ENCODE data around the gene ABL2. TPM values are rescaled to one million over a fixed set of nuclear protein-coding genes. Genes with fewer than 3 reads are reported as not detected.
"Not testable (repeated sequence)": the region's sequence is repeated elsewhere in the genome, so short reads cannot be mapped to it uniquely, and the experiment has no call there.

The ABL2 gene
- total RNA-seq, 1 donor from 2014 or later, result 35.8 TPM

DNA sequence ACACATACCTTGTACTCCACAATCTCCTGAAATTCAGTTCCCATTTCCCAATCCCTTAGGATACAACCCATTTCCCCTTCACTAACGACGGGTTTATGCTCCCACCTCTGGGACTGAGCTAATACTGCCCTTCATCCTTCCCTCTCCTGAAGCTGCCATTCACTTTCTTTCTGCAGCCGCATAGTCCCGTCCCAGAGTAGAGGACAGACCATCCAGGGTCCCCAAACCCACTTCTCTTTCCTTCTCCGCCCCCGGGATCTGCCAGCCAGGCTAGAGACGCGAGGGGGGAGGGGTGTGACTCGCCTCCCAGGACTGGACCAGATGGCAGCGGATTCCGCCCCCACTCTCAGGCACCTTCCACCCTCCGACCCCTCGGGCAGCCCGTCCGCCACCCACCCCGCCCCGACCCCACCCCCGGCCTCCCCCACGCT lies 679 bp downstream of the ABL2 start:
- Histone ChIP-seq H3K4me3 (ENCODE audit: low read depth, low read length) (peak overlapping the region; percentile 93), H3K36me3 (ENCODE audit: control insufficient read depth, insufficient read depth, low read length) (no peaks in the 10 kb centered on the region), H3K27me3 (ENCODE audit: control insufficient read depth, insufficient read depth, low read length) (no peaks in the 10 kb centered on the region)
- DNase-seq (ENCODE audit: low read depth) (peak; percentile 16), FAIRE-seq (no peak)
- TF ChIP-seq, protein P1, sequence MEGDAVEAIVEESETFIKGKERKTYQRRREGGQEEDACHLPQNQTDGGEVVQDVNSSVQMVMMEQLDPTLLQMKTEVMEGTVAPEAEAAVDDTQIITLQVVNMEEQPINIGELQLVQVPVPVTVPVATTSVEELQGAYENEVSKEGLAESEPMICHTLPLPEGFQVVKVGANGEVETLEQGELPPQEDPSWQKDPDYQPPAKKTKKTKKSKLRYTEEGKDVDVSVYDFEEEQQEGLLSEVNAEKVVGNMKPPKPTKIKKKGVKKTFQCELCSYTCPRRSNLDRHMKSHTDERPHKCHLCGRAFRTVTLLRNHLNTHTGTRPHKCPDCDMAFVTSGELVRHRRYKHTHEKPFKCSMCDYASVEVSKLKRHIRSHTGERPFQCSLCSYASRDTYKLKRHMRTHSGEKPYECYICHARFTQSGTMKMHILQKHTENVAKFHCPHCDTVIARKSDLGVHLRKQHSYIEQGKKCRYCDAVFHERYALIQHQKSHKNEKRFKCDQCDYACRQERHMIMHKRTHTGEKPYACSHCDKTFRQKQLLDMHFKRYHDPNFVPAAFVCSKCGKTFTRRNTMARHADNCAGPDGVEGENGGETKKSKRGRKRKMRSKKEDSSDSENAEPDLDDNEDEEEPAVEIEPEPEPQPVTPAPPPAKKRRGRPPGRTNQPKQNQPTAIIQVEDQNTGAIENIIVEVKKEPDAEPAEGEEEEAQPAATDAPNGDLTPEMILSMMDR (IDR thresholded peaks at IDR 0.05; ENCODE audit: insufficient read depth, low read length, severe bottlenecking), result no peak

DNA sequence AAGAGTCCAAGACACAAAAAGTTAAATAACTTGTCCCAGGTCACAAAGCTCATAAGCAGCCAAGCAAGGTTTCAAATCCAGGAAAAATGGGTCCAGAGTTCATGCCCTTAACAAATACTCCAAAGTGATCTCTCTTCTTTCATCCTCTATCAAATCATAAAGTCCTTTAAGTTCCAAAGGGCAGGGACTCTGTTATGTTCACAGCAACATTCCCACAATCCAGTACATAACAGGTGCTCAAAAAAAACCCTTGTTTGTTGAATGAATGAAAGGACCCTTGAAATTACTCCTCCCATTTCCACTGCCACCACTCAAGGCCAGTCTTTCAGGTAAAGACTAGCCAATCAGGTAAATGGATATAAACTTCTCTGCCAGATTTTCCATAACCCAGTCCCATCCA lies 2.7 kb downstream of the ABL2 start:
- TF ChIP-seq, protein P1 (IDR thresholded peaks at IDR 0.05; ENCODE audit: insufficient read depth, low read length, severe bottlenecking), result no peak
- Histone ChIP-seq H3K27me3 (ENCODE audit: control insufficient read depth, insufficient read depth, low read length) (no peaks in the 10 kb centered on the region), H3K4me3 (ENCODE audit: low read depth, low read length) (no peak overlapping the region), H3K36me3 (ENCODE audit: control insufficient read depth, insufficient read depth, low read length) (no peaks in the 10 kb centered on the region)
- DNase-seq (ENCODE audit: low read depth), result no peak
- FAIRE-seq, result no peak

DNA sequence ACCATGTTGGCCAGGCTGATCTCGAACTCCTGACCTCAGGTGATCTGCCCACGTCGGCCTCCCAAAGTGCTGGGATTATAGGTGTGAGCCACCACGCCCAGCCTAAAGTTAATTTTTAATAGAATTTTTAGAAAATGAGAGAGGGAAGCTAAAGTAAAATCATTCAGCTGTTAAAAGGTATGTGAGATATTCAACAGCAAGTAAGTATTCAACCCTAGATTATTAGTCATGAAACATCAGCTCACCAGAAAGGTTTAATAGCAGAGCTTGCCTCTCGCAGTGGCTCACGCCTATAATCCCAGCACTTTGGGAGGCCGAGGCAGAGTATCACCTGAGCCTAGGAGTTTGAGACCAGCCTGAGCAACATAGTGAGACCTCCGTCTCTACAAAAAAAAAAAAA lies 5.0 kb downstream of the ABL2 start:
- FAIRE-seq; H3K36me3 ChIP-seq (ENCODE audit: control insufficient read depth, insufficient read depth, low read length); H3K4me3 ChIP-seq (ENCODE audit: low read depth, low read length); DNase-seq (ENCODE audit: low read depth); H3K27me3 ChIP-seq (ENCODE audit: control insufficient read depth, insufficient read depth, low read length): not testable (repeated sequence)

DNA sequence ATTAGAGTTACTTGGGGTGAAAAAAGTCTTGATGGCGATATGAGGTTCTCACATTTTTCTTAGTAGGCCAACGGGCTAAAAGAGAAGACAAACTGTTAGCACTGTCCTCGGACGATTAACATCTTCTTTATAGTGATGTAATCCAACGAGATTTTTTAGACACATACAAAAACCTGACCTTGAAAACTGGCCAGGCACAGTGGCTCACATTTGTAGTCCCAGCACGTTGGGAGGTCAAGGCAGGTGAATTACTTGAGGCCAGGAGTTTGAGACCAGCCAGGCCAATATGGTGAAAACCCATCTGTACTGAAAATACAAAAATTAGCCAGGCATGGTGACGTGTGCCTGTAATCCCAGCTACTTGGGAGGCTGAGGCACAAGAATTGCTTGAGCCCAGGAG lies 8.4 kb downstream of the ABL2 start:
- H3K27me3 ChIP-seq (ENCODE audit: control insufficient read depth, insufficient read depth, low read length); DNase-seq (ENCODE audit: low read depth); H3K36me3 ChIP-seq (ENCODE audit: control insufficient read depth, insufficient read depth, low read length); FAIRE-seq; H3K4me3 ChIP-seq (ENCODE audit: low read depth, low read length): not testable (repeated sequence)

DNA sequence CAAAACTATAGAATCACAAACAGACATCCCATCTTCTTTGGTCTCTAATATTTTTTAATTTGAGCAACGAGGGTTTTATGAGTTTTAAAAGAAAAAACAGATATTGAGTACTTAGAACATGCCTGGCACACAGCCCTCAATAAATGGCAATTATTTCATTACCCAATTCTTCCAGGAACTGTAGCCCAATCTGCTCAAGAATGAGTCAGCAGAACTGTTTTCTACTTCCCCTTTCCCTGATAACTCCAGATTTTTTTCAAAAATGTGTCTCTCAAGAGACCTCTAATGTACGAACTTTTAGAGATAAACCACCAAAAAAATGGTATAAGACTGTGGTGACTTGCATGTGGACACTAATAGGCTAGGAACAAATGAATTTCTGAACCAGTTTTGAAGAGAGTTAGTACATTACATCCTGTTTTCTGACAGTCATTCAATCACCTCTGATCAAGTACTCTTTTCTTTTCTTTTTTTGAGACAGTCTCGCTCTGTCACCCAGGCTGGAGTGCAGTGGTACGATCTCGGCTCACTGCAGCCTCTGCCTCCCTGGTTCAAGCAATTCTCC lies 11.5 kb downstream of the ABL2 start:
- FAIRE-seq, result no peak
- Histone ChIP-seq H3K36me3 (ENCODE audit: control insufficient read depth, insufficient read depth, low read length) (no peaks in the 10 kb centered on the region), H3K4me3 (ENCODE audit: low read depth, low read length) (no peak overlapping the region), H3K27me3 (ENCODE audit: control insufficient read depth, insufficient read depth, low read length) (no peaks in the 10 kb centered on the region)
- TF ChIP-seq, protein P1 (IDR thresholded peaks at IDR 0.05; ENCODE audit: insufficient read depth, low read length, severe bottlenecking), result no peak
- peak; percentile 29 for DNase-seq (ENCODE audit: low read depth)

DNA sequence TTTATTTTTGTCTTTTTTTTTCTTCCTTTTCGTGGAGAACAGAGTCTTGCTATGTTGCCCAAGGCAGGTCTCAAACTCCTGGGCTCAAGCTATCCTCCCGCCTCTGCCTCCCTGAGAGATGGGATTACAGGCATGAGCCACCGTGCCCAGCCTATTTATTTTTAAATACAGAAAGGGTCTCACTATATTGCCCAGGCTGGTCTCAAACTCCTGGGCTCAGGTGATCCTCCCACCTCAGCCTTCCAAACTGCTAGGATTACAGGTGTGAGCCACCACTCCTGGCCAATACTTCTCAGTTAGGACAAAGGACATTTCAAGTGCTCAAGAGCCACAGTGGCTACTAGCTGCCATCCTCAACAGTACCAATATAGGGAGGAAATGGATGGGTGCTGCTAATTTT lies 16.2 kb downstream of the ABL2 start:
- H3K4me3 ChIP-seq (ENCODE audit: low read depth, low read length); H3K27me3 ChIP-seq (ENCODE audit: control insufficient read depth, insufficient read depth, low read length); H3K36me3 ChIP-seq (ENCODE audit: control insufficient read depth, insufficient read depth, low read length); DNase-seq (ENCODE audit: low read depth); FAIRE-seq: not testable (repeated sequence)

DNA sequence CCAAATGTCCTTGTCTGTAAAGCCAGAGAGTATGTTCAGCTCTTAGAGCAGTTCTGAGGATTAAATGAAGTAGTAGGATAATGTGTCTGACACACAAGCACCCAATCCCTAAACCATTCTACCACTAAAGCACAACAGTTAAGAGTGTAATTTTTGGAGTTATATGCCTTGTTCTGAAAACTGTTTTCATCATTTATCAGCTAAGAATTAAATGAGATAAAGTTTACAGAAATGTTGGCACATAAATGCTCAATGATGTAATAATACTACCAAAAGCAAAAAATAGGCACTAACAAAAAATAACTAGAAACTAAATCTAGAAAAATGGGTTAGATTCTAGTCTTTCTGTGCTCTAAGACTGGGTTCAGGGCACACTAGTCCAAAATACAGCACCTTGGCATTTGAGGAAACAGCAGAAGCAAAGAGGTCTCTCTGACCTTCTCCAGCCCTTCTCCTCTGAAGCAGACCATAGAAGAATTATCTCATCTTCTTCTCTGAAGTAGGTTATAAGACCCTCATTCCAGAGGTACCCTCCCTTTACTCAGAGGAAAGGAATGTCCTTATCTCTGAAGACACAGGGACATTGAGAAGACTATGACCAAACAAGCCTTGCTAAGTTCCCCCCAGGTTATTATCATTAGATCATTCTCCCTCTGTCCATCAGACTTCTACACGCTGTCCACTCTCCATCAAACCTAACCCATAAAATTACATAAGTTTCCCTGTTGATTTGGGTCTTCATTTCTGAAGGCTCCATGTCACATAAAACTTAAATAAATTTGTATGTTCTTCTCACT lies 20.6 kb downstream of the ABL2 start:
- DNase-seq (ENCODE audit: low read depth) (no peak), FAIRE-seq (no peak)
- Histone ChIP-seq H3K36me3 (ENCODE audit: control insufficient read depth, insufficient read depth, low read length) (no peaks in the 10 kb centered on the region), H3K4me3 (ENCODE audit: low read depth, low read length) (no peak overlapping the region), H3K27me3 (ENCODE audit: control insufficient read depth, insufficient read depth, low read length) (no peaks in the 10 kb centered on the region)
- TF ChIP-seq, protein P1 (IDR thresholded peaks at IDR 0.05; ENCODE audit: insufficient read depth, low read length, severe bottlenecking), result no peak
